Bronchial epithelial cell (primary cell): ENCODE results near the gene UGT1A3. TPM values are rescaled to one million over a fixed set of nuclear protein-coding genes. Genes with fewer than 3 reads are reported as not detected.

Experiments
- DNase-seq: peaks from one replicate; pipeline ENCODE4 v3.0.0-alpha.2; 2010; ENCODE audit warnings: low read depth
- FAIRE-seq: peaks from 2 replicates; lab custom pipeline; 2011; peaks lifted over from hg19 to GRCh38; lab: Jason Lieb, UNC
- H3K27me3 ChIP-seq: 2 replicates; pipeline ENCODE4 v1.5.1; 2011; ENCODE audit warnings: low read length; ENCODE audit not compliant: control insufficient read depth, insufficient read depth
- H3K36me3 ChIP-seq: 2 replicates; pipeline ENCODE4 v1.5.1; 2011; ENCODE audit warnings: low read length; ENCODE audit not compliant: control insufficient read depth, insufficient read depth
- H3K4me3 ChIP-seq: 2 replicates; pipeline ENCODE4 v1.5.1; 2011; ENCODE audit warnings: mild to moderate bottlenecking, low read depth, low read length, control low read depth
- CTCF ChIP-seq: IDR thresholded peaks from 2 replicates; pipeline ENCODE4 v1.5.1; 2011; ENCODE audit warnings: mild to moderate bottlenecking, moderate library complexity, low read length, control low read depth, inconsistent platforms; ENCODE audit not compliant: insufficient read depth, severe bottlenecking
- total RNA-seq: library from RNA; depleted of rRNA; stranded (reverse); fragments of >200 nt; gene quantifications from 2 replicates; pipeline ENCODE4 v1.2.1, GENCODE V29; 2014

The UGT1A3 gene
- 2.7 TPM in 1 of 2 replicates, not detected in the other for total RNA-seq

GRCh38 chr2:233728723-233729301 lies at the start of gene UGT1A3:
UGT1A3 (plus strand) TSS chr2:233729042; CDS start chr2:233729127, 85 bp downstream.
- FAIRE-seq: peak; percentile 82
- DNase-seq: no peak
- no peak for TF ChIP-seq CTCF
- Histone ChIP-seq H3K4me3 (no peak within 1 kb of the TSS), H3K27me3 (no peaks in the 10 kb centered on the region), H3K36me3 (peaks cover 6% of the 10 kb centered on the region)

DNA sequence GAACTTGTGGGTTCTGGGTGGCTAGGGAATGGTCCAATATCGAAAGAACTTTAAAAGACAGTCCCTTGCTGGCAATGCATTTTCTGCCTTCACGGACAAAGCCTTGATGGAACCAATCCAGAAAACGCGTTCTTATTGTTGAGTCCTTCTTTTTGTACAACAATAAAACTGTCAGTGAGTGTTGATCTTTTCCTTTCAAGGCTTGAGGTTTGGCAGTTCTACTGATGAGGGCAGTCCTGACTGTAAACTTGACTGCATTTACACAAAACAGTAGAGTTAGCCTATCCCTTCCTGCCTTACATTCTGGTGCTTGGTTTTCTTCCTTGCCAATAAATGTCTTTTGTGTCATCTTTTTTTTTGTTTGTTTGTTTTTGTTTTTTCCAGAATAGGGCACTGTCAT lies 49.6 kb upstream of the UGT1A3 start:
- no peak overlapping the region for H3K4me3 ChIP-seq
- FAIRE-seq (no peak), DNase-seq (no peak)
- H3K36me3 ChIP-seq: no peaks in the 10 kb centered on the region
- no peak for TF ChIP-seq CTCF
- H3K27me3 ChIP-seq: no peaks in the 10 kb centered on the region

DNA sequence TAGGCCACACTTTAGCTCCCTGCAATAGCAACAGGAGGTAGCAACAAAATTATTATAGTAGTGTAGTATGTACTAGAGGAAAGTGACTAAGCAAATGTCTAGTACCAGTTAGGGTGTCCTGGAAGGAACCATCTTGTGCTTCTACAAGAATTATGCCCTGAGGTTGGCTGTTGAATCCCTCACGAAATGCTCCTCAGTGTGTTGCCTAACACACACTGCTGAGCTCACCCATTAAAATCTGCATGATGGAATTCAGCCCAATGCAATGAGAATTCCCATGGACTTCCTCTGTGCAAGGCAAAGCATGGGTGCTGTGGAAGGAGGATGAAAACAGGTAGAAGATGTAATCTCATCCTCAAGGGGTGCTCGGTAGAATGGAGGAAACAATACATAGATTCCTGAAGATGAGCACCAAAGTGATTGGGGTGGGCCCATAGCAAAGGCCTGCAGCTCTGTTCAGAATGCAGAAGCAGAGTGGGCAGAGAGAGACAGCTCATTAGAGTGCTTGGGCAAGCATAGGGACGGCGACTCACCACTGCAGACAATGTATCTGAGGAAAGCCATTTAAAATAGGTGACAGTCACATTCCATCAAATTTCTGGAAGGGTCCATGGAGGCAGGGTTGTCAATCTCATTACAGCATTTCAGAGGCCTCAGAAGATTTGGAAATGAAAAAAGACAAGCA lies 48.3 kb upstream of the UGT1A3 start:
- H3K27me3 ChIP-seq: no peaks in the 10 kb centered on the region
- peak; percentile 92 for FAIRE-seq
- no peak overlapping the region for H3K4me3 ChIP-seq
- no peaks in the 10 kb centered on the region for H3K36me3 ChIP-seq
- DNase-seq: no peak
- TF ChIP-seq CTCF: no peak

DNA sequence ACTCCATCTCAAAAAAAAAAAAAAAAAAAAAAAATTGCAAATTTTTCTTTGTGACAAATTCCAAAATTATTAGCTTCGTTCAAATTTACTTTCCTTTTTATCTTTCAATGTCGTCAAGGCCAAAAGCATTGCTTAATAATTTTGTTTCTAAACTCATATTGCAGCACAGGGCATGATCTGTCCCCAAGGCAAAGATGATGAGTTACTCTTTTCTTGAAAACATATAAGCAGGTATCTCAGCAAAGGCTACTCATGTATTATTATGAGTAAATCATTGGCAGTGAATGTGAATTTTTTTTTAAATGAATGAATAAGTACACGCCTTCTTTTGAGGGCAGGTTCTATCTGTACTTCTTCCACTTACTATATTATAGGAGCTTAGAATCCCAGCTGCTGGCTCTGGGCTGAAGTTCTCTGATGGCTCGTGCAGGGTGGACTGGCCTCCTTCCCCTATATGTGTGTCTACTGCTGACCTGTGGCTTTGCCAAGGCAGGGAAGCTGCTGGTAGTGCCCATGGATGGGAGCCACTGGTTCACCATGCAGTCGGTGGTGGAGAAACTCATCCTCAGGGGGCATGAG lies 47.2 kb upstream of the UGT1A3 start, which contains the start of gene UGT1A7:
UGT1A7 (plus strand) TSS at position 381 of the 579 bp plus-strand sequence; CDS start at position 418, 37 bp downstream.
- Histone ChIP-seq H3K36me3 (no peaks in the 10 kb centered on the region), H3K27me3 (no peaks in the 10 kb centered on the region), H3K4me3 (no peak within 1 kb of the TSS)
- DNase-seq (no peak), FAIRE-seq (no peak)
- no peak for TF ChIP-seq CTCF

- no peak for DNase-seq
- Histone ChIP-seq H3K36me3 (no peaks in the 10 kb centered on the region), H3K27me3 (no peaks in the 10 kb centered on the region), H3K4me3 (no peak overlapping the region)
- TF ChIP-seq CTCF: no peak
- FAIRE-seq: no peak
These were observed 44.2 kb upstream of the UGT1A3 start for GRCh38 chr2:233684640-233685039.
